ENCODE results near the gene OR10P1. TPM values are rescaled to one million over a fixed set of nuclear protein-coding genes. Genes with fewer than 3 reads are reported as not detected.

Gene OR10P1
- total RNA-seq, 2 experiments from 2014 or later, result not detected

Small RNAs within 50 kb of the gene (small RNA-seq; reads per million reads assigned to genes)
- not detected for gene AC009779.5

Other genes starting within 250 kb of the OR10P1 start
- not detected in 2 replicates for gene OR6C65, start 236.4 kb upstream of the OR10P1 start, total RNA-seq (2014; rRNA removed; shearing (Covaris generic))
- not detected in 2 replicates for gene OR6C65, start 236.4 kb upstream of the OR10P1 start, total RNA-seq (2022)
- gene OR6C76, start 210.6 kb upstream of the OR10P1 start, total RNA-seq (2014; rRNA removed; shearing (Covaris generic)), result not detected in 2 replicates
- gene OR6C76, start 210.6 kb upstream of the OR10P1 start, total RNA-seq (2022), result not detected in 2 replicates
- gene OR6C2, start 192.8 kb upstream of the OR10P1 start, total RNA-seq (2014; rRNA removed; shearing (Covaris generic)), result not detected in 2 replicates
- gene OR6C2, start 192.8 kb upstream of the OR10P1 start, total RNA-seq (2022), result not detected in 2 replicates
- gene OR6C70, start 166.8 kb upstream of the OR10P1 start, total RNA-seq (2014; rRNA removed; shearing (Covaris generic)), result 0.90 TPM in 1 of 2 replicates, not detected in the other
- not detected in 2 replicates for gene OR6C70, start 166.8 kb upstream of the OR10P1 start, total RNA-seq (2022)
- gene OR6C68, start 144.5 kb upstream of the OR10P1 start, total RNA-seq (2014; rRNA removed; shearing (Covaris generic)), result not detected in 2 replicates
- not detected in 2 replicates for gene OR6C68, start 144.5 kb upstream of the OR10P1 start, total RNA-seq (2022)
- gene OR6C4, start 87.3 kb upstream of the OR10P1 start, total RNA-seq (2014; rRNA removed; shearing (Covaris generic)), result not detected in 2 replicates
- not detected in 2 replicates for gene OR6C4, start 87.3 kb upstream of the OR10P1 start, total RNA-seq (2022)
- not detected in 2 replicates for gene OR2AP1, start 64.4 kb upstream of the OR10P1 start, total RNA-seq (2014; rRNA removed; shearing (Covaris generic))
- not detected in 2 replicates for gene OR2AP1, start 64.4 kb upstream of the OR10P1 start, total RNA-seq (2022)
- 1.5 and 2.3 TPM in 2 replicates for gene ITGA7, start 71.0 kb downstream of the OR10P1 start, total RNA-seq (2014; rRNA removed; shearing (Covaris generic))
- gene ITGA7, start 71.0 kb downstream of the OR10P1 start, total RNA-seq (2022), result 3.3 and 4.0 TPM in 2 replicates
- 139 and 161 TPM in 2 replicates for gene BLOC1S1, start 79.2 kb downstream of the OR10P1 start, total RNA-seq (2014; rRNA removed; shearing (Covaris generic))
- gene BLOC1S1, start 79.2 kb downstream of the OR10P1 start, total RNA-seq (2022), result 152 and 159 TPM in 2 replicates
- gene RDH5, start 83.5 kb downstream of the OR10P1 start, total RNA-seq (2014; rRNA removed; shearing (Covaris generic)), result 6.2 and 8.9 TPM in 2 replicates
- 19.6 and 20.1 TPM in 2 replicates for gene RDH5, start 83.5 kb downstream of the OR10P1 start, total RNA-seq (2022)
- gene CD63, start 92.1 kb downstream of the OR10P1 start, total RNA-seq (2014; rRNA removed; shearing (Covaris generic)), result 102 and 143 TPM in 2 replicates
- 112 and 130 TPM in 2 replicates for gene CD63, start 92.1 kb downstream of the OR10P1 start, total RNA-seq (2022)
- gene GDF11, start 106.2 kb downstream of the OR10P1 start, total RNA-seq (2014; rRNA removed; shearing (Covaris generic)), result 4.5 and 5.2 TPM in 2 replicates
- gene GDF11, start 106.2 kb downstream of the OR10P1 start, total RNA-seq (2022), result 18.0 and 19.9 TPM in 2 replicates
- 86.1 and 161 TPM in 2 replicates for gene SARNP, start 180.8 kb downstream of the OR10P1 start, total RNA-seq (2014; rRNA removed; shearing (Covaris generic))
- gene SARNP, start 180.8 kb downstream of the OR10P1 start, total RNA-seq (2022), result 85.5 and 92.0 TPM in 2 replicates
- 13.4 and 20.0 TPM in 2 replicates for gene ORMDL2, start 181.1 kb downstream of the OR10P1 start, total RNA-seq (2014; rRNA removed; shearing (Covaris generic))
- 22.9 and 27.1 TPM in 2 replicates for gene ORMDL2, start 181.1 kb downstream of the OR10P1 start, total RNA-seq (2022)
- 50.8 and 60.9 TPM in 2 replicates for gene DNAJC14, start 192.7 kb downstream of the OR10P1 start, total RNA-seq (2014; rRNA removed; shearing (Covaris generic))
- gene DNAJC14, start 192.7 kb downstream of the OR10P1 start, total RNA-seq (2022), result 52.3 and 59.3 TPM in 2 replicates
- gene MMP19, start 206.0 kb downstream of the OR10P1 start, total RNA-seq (2014; rRNA removed; shearing (Covaris generic)), result not detected in 2 replicates
- gene MMP19, start 206.0 kb downstream of the OR10P1 start, total RNA-seq (2022), result not detected in 2 replicates

All from OCI-LY7 (cell line).